Activated CD8-positive, alpha-beta memory T cell treated with anti-CD3 and anti-CD28 coated beads, Interleukin-2, amount 50 U/mL, for 24 hours (primary cell): Measurements from ENCODE around the gene GUCA2B.

Source experiments
- DNase-seq: peaks from one replicate; pipeline ENCODE4 v3.0.0-alpha.2; 2020; ENCODE audit errors: extremely low read depth

Gene GUCA2B

DNA sequence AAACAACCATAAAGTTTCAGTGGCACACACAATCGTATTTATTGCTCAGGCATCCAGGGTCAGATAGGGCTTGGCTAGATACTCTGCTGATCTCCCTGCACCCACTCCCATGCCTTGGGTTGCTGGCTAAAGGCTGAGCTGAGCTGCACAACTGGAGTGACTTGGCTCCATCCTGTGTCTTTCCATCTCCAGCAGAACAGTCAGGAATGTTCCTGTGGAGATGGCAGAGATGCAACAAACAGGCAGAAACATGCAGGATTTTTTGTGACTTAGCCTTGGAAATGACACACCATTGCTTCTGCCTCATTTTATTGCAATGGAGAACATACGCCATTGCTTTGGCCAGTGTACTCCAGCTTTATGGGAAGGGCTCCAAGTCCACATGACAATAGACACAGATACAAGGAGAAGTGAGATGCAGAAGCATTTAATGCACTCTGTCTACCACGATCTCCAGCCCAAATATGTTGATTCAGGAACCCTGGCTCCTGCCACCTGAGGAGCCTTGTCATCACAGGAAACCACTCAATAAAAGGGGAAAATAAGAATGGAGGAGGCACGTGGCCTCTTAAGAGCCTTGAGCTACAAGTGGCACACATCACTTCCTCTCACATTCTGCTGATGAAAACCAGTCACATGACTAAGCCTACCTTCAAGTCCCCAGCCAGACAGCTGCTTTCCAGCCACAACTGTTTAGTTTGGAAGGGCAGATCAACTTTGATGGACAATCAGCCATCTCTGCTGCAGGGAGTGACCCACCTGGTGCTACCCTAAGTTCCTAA lies 10.1 kb upstream of the GUCA2B start:
- DNase-seq = no peak

DNA sequence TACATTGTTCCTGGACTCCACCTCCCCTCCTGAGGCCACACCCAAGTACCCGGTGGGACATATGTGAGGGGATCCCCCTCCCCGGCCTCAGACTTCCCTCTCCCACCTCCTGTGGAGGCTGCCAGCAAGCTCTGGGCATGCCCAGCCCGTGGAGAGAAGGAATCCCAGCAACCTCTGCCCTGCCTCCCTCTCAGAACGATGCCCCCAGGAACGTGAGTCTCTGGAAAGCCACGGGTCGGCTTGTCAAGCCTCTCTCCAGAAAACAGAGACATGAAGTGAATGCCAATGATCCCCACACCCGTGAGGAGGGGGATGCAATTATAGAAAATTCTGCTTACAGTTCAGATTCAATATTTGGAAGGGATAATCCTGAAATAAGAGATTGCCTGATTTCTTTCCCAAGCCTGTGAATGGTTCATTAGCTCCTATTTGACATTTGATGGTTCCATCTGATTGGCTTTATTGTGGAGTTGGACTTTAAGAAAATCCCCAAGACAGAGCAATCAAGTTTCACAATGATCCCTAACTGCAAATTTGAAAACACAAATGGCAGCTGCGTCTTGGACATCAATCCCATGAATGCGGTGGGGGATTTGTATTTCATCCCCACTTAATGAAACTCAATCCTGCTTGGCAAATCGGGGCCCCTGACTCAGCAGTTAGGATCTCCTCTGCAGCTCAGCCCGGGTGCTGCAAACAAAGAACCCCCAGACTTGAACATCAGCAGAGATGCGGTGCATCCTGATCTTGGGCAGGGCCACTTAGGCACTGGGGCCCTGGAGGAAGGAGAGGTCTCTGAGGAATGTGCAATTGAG lies 9.1 kb upstream of the GUCA2B start:
- DNase-seq = no peak

DNA sequence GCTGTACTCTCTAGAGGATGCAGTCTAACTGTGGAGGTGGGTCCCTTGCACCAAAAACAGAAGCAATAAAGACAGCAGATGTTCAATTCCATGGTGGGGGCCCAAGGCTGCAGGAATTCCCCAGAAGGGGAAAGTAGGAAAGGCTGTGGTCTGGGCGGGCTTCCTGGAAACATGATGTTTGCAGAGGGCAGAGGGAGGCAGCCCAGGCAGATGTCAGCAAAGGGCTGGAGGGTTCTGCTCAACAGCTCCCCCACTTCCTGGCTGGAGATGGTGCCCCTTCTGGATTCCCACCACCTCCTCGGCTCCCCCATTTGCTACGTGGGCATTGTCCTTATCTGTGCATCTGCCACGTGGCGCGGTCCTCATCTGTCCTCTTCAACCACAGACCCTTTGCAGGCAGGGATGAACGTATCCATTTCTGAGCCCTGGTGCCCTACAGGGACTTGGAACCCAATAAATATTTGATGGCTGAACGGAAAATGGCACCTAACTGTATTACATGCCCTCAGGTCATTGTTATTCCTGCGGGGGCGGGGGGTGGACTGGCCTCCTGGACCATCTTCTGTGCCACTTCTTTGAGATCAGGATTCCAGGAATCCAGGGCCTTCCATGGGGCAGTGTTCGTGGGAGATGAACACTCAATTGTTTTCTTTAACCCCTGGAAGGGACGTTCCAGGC lies 8.4 kb upstream of the GUCA2B start:
- DNase-seq = no peak

DNA sequence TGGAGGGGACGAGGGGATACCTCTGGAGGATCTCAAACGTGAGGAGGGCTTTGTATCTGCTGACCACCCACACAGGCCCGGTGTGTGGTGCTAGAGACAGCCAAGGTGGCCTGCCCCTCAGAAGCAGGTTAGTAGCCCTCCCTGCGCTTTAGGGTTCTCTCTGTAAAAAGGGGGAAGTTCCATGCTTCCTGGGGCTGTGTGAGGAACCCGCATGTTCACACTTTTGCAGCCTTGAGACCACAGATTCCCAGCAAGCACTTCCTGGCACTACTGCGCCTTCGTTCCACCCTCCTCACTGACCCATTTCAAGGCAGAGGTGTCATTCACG lies 7.9 kb upstream of the GUCA2B start:
- no peak for DNase-seq

DNA sequence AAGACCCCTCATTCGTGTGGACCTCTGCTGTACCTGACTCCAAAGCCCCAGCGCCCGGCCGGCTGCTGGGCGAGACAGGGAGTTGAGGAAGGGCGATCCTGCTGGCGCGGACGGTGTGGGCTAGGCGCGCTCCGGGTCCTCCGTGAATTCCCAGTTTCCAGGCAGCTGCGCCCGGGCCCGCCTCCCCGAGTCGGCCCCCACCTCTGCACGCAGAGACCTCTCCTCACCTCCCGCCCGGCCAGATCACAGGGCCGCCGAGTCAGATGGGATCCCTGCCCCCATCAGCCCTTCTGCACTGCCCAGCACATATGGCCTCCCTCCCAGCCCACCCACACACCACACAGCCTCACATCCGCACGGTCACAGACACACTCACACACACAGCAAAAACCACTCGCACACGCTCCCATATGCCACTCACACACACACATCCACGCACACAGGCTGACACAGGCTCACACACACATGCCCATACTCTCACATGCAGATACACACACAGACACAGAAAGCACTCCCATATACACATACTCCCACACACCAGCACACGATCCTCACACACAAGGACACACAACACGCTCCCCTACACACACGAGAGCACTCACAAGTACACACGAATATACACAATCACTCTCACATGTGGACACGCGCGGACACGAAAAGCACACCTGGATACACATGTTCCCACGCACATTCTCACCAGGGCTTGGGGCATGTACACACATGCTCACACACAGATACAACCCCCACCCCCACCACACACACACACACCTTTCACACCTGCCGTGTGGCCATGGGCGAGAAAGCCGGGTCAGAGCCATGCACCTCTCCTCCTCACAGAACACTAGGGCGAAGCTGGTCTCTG lies 7.2 kb upstream of the GUCA2B start:
- no peak for DNase-seq

DNA sequence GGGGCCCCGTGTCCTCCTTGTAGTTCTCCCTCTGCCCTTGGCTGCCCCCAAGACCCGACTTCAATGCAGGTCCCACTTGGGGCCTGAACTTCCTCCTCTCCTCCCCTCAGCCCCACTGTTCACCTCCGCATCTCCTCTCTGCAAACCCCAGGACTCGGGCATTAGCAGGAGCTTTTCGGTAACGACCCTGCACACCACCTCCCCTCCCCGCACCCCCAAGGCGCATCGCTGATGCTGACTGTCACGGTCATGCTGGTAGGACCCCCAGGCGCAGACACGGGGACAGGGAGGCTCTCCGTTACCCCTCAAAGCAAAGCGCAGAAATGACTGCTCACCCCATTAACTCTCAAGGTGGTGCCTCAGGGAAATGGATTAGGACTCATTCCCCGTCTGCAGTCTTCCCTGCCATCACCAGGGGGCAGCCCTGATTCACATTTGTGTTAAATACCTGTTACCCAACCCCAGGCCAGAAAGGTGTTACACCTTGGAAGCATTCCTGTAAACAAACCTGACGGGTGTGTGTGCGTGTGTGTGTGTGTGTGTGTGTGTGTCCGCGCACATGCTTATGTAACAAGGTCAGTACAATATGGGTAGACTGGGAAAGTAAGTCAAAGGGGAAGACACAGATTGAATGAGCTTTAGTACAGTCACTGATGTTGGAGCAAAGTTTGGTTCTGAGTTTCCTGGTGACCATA lies 6.4 kb upstream of the GUCA2B start:
- peak; percentile 8 for DNase-seq

DNA sequence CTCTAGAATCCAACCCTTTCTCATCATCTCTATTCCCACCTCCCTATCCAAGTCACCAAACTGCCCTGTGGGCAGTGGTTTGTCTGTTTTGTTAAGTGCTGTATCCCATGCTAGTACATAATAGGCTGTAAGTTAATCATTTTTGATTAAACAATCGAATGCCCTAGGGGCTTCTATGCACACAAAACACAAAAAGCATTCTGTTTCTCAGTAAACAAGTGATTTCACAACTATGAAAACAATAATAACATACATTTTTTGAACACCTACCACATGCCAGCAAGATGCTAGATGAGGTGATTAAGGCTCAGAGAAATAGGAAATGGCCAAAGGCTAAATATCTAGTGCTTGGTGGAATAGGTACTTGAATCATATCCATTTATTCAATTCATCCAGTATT lies 5.0 kb upstream of the GUCA2B start:
- no peak for DNase-seq

DNA sequence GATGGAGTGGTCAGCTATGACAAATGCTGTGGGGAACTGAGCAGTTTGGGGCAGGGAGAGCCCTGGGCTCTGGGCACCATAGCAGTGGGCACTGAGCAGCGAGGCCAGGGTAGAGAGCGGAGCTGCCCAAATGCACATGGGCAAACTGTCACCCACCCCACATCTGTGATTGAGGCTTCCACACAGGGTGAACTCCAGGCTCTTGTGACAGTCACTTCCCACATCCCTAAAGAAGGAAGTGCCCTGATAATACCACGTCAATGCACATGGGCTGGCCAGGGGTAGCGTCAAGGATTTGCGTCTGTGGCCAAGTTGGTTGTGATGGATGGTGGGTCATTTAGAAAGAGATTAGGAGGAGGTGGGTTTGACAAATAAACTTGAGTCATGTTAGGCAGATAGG lies 2.6 kb upstream of the GUCA2B start:
- DNase-seq = no peak

DNA sequence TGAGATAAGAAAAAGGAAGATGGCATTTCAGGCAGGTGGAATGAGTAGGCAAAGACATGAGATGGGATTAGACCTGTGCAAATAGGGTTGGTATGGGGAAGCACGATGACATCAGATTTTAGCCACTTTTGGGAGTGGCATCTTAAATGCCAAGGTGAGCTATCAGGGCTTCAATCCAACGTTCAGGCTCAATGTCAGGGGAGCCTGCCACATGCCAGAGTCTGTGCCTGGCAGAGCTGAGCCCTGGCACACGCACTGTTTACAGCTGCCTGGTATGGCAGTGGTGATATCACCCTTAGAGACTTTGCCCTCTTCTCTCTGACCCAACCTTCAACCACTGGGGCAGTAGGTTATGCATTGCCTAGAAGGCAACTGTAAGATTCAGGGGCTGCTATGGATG lies 1.1 kb upstream of the GUCA2B start:
- no peak for DNase-seq

DNA sequence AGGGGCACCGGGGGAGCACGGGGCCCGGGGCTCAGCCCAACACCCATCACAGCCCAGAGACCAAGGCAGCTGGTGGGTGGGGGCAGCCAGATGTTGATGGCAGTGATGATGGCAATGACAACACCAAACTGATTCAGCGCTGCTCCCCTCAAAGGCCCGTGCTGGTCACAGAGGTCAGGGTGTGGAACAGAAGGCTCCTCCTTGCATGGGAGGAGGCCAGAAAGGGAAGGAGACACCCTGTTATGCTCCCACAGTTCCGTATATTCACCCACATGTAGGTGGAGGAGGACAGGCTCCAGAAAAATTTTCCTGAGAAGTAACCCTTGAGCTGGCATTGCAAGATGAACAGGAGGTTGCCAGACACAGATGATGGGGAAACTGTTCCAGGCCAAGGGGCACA lies 414 bp downstream of the GUCA2B start:
- DNase-seq = no peak

DNA sequence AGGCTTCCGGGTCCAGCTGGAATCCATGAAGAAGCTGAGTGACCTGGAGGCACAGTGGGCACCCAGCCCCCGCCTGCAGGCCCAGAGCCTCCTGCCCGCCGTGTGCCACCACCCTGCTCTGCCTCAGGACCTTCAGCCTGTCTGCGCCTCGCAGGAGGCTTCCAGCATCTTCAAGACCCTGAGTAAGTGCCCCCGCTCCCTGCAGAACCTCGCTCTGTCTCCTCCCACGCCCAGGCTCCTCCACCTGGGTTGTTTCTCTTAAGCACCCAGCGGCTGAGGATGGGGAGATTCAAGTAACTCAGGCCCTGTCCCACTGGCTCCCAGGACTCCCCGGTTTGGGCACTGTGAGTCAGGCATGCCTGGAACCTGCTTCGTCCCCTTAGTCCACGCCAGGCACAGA lies 1.5 kb downstream of the GUCA2B start:
- no peak for DNase-seq

DNA sequence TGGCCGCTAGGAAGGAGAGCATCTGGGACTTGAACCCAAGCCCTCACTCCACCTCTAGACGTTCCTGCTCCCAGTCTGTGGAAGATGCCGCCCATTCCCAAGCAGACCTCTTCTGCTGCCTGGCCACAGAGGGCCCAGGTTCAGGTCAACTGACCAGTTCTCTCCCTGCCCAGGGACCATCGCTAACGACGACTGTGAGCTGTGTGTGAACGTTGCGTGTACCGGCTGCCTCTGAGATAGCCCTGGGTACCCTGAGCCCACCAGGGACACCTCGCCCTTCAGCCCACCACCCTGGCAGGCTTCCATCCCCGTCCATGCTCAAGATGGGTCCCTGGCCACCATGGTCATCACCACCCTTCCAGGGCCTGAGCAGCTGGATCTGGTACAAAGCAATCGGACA lies 2.2 kb downstream of the GUCA2B start:
- DNase-seq = no peak

DNA sequence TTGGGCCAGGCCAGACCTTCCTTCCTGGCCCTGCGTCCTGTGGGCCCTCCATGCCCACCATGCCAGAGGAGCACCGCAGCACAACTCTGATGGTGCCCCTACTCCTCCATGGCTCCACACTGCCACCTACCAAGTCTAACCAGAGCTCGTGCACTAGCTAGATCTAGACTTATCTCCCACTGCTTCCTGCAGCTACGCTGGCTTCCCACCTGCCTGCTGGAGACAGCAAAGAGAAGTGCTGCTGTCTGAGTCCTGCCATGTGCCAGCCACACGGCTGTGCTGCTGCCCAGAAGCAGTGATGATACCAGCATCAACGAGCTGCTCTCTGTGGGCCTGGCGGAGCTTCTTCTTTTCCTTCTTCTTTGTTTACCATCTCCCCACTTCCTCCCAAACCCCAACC lies 4.5 kb downstream of the GUCA2B start:
- no peak for DNase-seq

DNA sequence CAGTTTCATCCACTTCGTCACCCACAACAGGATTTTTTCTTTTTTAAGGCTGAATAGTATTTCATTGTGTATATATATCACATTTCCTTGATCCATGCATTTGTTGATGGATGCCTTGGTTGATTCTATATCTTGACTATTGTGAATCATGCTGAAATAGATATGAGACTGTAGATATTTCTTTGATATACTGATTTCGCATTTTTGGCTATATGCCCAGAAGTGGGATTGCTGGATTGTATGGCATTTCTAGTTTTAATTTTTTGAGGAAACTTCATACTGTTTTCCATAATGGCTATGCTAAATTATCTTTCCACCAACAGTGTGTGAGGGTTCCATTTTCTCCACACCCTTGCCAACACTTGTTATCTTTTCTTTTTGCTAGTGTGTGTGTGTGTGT lies 5.0 kb downstream of the GUCA2B start:
- DNase-seq = no peak

DNA sequence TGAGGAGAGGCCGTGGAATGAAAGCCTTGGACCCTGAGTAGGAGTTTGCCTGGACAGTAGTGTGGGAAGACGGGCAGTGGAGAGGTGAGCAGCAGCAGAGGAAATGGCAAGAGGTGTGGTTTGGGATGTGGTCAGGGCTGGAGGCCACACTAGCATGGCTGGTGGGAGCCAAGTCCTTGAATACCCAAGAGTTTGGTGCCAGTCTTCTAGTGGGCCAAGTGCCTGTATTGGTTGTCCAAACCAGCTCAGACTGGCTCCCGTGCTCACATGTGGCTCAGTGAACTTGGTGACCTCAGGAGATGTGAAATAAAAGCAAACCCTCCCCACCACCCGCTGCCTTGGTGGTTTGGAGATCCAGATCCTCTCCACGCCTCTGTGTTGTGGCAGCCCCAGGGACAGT lies 9.0 kb downstream of the GUCA2B start:
- DNase-seq = no peak

DNA sequence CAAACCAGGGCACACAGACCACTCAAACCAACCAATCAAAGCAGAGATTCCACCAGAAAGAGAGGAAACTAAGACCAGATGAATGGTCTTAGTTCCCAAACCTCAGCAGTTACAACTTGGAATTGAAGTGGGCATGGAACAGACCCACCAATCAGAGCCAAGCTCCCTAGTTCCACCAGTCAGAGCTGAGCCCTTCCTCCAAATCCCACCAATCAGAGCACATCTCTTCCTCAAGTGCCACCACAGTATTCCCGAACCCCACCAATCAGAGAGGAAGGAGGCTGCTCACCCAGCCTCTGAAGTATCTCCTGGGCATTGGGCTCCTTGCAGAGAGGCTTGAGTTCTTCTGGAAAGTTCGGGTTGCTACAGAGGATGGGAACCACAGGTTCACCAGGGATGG lies 9.9 kb downstream of the GUCA2B start:
- DNase-seq = no peak

DNA sequence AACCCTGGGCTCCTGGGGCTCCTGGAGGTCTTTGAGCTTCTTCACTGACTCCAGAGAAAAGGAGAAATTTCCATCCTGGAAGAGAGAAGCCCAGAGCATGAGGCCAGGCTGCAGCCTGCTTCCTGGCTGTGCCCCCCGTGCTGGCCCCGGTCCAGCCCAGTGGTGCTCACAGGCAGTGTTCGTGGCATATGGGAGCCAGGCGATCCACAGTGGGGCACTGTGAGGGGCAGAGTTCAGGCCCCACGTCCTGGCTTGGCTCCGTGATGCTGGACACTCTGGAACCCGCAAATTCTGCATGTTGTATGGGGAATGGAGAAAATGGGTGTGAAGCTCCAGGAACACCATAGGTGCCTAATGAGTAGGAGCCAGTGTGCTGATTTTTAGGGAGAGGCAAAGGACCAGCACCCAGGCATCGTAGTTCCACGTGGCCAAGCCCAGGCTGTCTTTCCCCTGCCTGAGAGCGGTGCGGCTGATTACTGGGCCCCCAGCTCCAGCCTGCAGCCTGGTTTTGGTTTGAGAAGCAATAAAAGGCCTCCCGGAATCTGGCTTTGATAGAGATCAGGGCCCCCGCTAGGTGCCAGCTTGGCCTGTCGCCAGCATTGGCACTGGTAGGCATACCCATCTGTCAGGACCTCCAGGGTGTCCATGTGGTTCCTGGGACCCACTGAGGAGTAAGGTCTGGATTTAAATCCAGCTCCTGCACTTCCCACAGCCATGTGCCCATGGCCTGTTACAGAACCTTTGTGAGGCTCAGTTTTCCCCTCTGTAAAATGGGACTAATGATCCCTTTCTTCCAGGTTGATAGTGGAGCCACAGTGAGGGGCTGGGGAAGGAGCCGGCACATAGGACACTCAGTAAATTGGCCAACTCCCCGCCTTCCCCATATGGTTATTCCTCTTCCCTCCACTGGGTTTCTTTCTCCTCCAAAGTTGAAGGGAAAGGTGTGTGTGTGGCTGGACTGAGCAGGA lies 10.6 kb downstream of the GUCA2B start:
- DNase-seq = no peak

DNA sequence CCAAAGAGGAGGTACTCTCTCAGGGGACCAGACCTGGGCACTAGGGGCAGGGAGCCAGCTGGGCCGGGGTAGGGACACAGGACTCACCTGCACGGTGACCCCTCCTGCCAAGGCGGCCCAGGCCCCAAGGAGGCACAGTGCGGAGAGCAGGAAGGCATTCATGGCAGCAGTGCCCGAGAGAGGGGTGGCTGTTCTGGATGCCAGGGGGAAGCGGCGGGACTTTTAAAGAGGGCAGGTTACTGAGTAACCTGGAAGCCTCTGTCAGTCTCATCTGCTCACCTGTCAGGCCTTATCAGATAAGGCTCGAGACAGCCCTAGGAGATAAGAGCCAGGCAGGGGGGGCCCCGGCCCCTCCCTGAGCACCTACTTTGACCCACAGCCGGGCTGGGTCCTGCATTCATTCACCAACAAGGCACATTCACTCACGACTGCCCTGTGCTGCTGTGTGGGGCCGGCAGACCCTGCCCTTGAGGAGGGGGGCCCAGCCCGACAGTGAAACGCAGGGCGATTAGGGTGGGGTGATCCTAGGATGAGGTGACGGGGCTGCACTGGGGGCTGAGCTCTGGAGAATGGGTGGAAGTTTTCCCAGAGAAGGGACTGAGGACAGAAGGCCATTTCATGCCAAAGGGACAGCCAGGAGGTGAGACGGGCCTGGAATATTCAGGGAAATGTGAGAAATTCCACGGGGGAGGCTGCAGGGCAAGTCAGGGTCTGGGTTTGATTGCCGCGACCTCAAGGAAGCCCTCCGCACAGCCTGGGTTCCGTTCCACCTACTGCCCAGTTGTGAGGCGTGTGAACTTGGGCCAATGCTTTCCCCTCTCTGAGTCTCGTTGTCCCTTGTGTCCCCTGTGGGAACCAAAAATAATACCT lies 11.6 kb downstream of the GUCA2B start, which contains the start of gene GUCA2A:
TSS of gene GUCA2A (minus strand) at position 195 of the 870 bp plus-strand sequence. CDS start at position 162, 33 bp downstream.
- no peak for DNase-seq
